Tracheal epithelial cell (primary cell): ENCODE results near the gene OR13D1. TPM values are rescaled to one million over a fixed set of nuclear protein-coding genes. Genes with fewer than 3 reads are reported as not detected.

Experiments
- total RNA-seq: library from RNA; depleted of rRNA; stranded (reverse); fragments of >200 nt; gene quantifications from 2 replicates; pipeline ENCODE4 v1.2.1, GENCODE V29; 2014

Gene OR13D1
- total RNA-seq: not detected in 2 replicates

GRCh38 chr9:104694218-104694617 lies at the start of gene OR13D1:
OR13D1 (plus strand) TSS chr9:104694518; CDS start chr9:104694518, 0 bp downstream.

Other genes with a start within 250 kb of the OR13D1 start
- gene OR13F1, start 190.3 kb upstream of the OR13D1 start, total RNA-seq: not detected in 2 replicates
- gene OR13C4, start 167.3 kb upstream of the OR13D1 start, total RNA-seq: not detected in 2 replicates
- gene OR13C3, start 157.7 kb upstream of the OR13D1 start, total RNA-seq: 0.43 TPM in 1 of 2 replicates, not detected in the other
- gene OR13C8, start 125.3 kb upstream of the OR13D1 start, total RNA-seq: not detected in 2 replicates
- gene OR13C5, start 95.1 kb upstream of the OR13D1 start, total RNA-seq: not detected in 2 replicates
- not detected in 2 replicates for gene OR13C2, start 88.9 kb upstream of the OR13D1 start, total RNA-seq
- not detected in 2 replicates for gene OR13C9, start 76.3 kb upstream of the OR13D1 start, total RNA-seq
- 23.0 and 32.0 TPM in 2 replicates for gene NIPSNAP3A, start 53.2 kb downstream of the OR13D1 start, total RNA-seq
- 0.48 and 0.64 TPM in 2 replicates for gene NIPSNAP3B, start 69.6 kb downstream of the OR13D1 start, total RNA-seq
- 18.5 and 63.1 TPM in 2 replicates for gene ABCA1, start 233.6 kb downstream of the OR13D1 start, total RNA-seq